Activated CD4-positive, CD25-positive, alpha-beta regulatory T cell treated with anti-CD3 and anti-CD28 coated beads, Interleukin-2, amount 50 U/mL, for 72 hours (primary cell): ENCODE measurements around the gene ASMT.
"Not testable (repeated sequence)": the region's sequence is repeated elsewhere in the genome, so short reads cannot be mapped to it uniquely, and the experiment has no call there.

ENCODE experiments used
- DNase-seq: peaks from one replicate; pipeline ENCODE4 v3.0.0; 2021

Gene ASMT

DNA sequence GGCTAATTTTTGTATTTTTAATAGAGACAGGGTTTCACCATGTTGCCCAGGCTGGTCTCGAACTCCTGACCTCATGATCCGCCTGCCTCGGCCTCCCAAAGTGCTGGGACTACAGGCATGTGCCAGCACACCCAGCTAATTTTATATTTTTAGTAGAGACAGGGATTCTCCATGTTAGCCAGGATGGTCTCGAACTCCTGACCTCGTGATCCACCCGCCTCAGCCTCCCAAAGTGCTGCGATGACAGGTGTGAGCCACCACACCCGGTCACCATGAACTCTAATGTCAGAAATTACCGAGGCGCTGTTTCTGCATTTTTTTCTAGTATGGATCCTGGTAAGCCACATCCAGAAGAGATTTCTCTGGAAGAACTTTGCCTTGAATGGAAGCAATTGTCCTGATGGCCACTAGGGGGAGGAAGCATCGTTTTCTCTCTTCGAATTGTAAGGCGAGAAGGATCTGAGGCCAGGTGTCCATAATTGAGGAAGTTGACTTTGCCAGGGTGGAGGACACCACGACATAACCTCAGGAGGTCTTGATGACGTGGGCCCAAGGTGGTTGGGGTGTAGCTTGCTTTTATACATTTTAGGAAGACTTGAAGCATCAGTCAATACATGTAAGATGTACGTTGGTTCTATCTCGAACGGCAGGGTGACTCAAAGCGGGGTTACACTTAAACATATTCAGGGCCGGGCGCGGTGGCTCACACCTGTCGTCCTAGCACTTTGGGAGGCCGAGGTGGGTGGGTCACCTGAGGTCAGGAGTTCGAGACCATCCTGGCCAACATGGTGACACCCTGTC lies 37.4 kb downstream of the ASMT start:
- not testable (repeated sequence) for DNase-seq

DNA sequence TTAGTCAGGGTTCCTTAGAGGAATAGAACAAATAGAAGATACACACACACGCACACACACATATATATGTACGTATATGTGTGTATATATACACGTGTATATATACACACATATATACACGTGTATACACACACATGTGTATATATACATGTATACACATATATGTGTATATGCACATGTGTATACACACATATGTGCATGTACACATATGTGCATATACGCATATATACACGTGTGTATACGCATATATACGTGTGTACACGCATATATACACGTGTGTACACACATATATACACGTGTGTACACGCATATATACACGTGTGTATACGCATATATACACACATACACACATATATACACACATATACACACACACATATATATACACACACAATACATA lies 41.5 kb downstream of the ASMT start:
- no peak for DNase-seq

DNA sequence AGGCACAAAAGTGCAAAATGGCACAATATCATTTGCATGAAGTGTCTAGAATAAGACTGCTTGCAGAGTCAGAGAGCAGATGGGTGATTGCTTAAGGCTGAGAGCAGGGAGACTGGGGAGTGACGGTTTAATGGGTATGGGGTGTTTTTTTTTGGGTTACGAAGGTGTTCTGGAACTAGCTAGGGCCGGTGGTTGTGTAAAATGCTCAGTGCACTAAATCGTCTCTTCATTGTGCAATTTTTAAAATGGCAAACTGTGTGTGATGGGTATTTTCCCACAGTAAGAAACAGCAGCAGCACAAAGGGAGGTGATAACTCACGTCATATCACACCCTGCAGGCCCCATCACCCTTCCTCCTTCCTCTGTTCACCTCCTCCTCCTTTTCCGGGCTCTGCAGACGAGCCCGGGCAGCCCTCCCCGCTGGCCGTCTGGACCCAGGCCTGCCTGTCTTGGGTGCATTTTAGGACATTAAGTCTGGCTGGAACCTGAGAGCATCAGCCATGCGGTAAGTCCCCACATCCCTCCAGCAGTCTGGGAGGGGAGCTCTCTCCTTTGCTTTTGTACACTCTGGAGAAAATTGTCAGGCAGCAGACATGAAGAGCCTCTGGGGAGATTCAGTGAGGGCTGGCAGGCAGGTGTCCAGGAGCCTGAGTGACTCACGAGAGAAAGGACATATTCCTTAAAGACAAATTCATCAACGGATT lies 42.7 kb downstream of the ASMT start:
- DNase-seq: peak; percentile 58

DNA sequence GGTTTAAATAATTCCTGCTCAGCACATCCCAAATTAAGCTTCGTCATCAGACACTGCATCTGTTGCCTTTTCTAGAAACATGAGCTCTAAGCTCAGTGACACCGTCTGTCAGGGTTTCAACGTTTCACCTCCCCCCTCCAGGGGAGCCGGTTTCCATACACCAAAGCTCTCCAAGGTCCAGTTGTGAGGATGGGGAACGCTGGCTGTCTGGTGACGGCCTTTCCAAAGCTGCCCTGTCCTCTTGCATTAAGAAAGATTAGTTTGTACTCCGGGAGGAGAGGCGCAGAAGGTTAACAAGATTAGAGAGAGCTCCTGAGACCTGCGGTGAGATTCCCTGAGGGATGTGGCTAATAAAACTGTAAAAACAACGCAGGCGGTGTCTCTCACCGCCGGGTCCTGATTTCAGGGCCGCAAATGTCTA lies 43.2 kb downstream of the ASMT start:
- no peak for DNase-seq

DNA sequence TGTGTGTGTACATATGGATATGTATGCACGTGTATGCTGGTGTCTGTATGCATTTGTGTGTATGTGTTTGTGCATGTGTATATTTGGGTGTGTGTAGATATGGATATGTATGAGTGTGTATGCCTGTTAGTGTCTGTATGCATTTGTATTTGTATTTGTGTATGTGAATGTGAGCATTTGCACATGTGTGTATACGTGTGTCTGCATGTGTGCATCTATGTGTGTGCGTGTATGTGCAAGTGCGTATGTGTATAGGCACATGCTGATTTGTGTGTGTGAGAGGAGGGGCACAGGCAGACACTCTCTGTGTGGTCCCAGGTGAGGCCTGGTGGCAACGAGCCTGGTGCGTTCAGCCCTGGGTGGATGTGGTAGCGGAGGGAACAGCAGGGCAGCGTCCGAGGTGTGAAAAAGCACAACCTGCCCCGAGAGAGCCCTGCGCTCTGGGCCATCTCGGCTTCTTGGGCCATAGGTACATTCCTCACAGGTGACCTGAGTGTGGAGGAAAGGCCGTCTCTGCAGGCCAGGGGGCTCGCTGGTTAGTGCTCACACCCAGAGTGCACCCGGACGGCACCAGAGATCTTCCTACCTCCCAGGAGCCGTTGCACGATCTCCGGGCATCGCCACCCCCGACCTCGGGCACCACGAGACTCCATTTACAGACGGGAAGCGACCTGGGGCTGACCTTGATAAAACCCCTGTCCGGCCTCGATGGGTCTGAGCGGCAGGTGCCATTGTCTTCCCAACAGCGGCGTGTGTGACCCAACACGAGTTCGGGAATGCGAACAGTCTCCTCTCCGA lies 45.0 kb downstream of the ASMT start:
- no peak for DNase-seq

DNA sequence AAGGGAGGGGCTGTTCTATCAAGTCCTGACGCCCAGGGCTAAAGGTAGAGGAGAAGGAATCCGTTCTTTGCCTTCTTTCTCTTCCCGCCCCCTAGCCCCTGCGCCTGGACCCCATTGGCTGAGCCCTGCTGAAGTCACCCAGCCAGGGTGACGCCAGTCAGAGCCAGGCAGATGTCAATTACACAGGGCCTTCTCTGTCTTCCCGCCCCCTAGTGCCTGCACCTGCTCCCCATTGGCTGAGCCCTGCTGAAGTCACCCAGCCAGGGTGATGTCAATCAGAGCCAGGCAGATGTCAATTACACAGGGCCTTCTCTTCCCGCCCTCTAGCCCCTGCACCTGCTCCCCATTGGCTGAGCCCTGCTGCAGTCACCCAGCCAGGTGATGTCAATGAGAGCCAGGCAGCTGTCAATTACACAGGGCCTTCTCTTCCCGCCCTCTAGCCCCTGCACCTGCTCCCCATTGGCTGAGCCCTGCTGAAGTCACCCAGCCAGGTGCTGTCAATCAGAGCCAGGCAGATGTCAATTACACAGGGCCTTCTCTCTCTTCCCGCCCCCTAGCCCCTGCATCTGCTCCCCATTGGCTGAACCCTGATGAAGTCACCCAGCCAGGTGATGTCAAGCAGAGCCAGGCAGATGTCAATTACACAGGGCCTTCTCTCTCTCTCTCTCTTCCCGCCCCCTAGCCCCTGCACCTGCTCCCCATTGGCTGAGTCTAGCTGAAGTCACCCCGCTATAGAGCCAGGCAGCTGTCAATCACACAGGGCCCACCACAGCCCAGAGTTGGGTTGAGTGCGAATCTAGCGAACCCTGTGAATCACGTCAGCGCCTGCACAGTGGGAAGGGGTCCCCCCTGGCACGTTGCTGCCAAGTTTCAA lies 46.4 kb downstream of the ASMT start:
- peak; percentile 73 for DNase-seq

DNA sequence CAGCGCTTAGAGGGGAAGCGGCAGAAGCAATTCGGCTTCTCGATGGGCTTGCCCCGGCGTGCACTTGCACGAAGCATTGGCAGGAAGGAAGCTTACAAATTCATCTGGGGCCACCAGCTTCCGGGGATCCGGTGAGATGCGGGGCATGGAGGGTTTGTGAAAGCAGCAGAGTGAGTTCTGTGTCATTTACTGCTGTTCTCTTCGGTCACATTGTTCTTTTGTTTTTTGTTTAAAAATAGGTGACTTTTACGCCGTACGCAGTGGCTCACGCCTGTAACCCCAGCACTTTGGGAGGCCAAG lies 47.0 kb downstream of the ASMT start:
- no peak for DNase-seq

DNA sequence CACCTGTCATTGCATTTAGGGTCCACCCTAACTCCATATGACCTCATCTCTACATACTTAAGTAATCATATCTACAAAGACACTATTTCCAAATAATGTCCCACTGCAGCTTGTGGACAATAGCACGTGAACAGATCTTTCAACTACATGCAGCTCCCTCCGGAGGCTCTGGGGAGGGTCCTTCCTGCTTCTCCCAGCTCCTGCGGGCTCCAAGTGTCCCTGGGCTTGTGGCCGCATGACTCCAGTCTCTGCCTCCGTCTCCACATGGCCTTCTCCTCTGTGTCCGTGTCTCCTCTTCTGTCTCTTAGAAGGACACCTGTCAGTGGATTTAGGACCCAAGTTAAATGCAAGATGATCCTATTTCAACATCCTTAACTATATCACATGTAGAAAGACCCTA lies 52.7 kb downstream of the ASMT start:
- DNase-seq: no peak

DNA sequence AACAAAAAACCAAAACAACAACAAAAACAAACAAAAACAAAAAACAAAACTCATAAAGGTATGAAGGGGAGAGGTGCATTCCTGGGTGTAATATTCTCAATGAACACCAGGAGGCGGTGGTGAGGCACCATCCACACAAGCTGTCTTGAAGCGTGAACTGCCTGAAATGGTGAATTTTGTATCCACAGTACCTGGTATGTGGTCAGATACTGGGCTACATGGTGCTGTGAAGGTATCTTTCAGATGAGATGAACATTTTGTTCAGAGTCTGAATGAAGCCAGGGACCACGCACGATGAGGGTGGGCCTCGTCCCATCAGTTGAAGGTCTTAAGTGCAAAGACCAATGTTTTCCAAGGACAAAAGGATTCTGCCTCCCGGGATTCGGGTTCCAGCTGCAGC lies 58.5 kb downstream of the ASMT start:
- no peak for DNase-seq

DNA sequence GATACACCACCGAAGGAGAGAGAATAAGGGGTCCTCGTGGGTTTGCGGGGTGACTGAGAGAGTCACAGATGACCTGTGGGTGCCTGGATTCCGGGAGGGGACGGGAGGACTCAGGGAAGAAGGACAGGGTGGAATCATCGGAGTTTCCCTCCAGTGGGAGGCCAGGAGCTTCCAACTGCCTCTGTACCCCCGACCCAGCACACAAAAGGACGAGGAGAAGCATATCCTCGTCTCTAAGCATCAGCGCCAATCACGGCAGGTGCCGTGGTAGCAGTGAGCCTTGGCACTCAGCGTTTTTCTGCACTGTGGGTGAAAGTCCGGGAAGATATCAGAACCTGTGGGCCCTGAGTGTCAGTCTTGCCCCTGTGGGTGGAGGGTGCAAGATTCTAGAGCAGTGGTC lies 62.0 kb downstream of the ASMT start:
- DNase-seq: no peak

DNA sequence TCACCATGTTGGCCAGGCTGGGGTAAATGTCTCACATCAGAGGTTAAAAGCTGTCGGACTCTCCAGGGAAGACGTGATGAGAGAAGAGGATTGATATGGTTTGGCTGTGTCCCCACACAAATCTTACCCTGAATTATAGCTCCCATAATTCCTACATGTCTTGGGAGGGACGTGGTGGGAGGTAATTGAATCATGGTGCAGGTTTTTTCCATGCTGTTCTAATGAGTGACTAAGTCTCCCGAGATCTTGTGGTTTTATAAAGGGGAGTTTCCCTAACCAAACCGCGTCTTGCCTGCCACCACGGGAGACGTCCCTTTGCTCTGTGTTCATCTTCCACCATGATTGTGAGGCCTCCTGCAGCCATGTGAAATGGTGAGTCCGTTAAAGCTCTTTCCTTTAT lies 64.4 kb downstream of the ASMT start:
- no peak for DNase-seq

DNA sequence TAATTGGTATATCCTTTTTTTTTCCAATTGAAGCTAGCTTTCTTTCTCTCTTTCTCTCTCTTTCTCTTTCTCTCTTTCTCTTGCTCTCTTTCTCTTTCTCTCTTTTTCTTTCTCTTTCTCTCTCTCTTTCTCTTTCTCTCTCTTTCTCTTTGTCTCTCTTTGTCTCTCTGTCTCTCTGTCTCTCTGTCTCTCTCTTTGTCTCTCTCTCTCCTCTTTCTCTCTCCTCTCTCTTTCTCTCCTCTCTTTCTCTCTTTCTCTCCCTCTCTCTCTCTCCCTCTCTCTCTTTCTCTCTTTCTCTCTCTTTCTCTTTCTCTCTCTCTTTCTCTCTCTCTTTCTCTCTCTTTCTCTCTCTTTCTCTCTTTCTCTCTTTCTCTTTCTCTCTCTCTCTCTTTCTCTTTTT lies 66.6 kb downstream of the ASMT start:
- DNase-seq: no peak

DNA sequence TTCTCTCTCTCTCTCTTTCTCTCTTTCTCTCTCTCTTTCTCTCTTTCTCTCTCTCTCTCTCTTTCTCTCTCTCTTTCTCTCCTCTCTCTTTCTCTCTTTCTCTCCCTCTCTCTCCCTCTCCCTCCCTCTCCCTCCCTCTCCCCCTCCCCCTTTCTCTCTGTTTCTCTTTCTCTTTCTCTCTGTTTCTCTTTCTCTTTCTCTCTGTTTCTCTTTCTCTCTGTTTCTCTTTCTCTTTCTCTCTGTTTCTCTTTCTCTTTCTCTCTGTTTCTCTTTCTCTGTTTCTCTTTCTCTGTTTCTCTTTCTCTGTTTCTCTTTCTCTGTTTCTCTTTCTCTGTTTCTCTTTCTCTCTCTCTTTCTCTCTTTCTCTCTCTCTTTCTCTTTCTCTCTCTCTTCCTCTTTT lies 67.0 kb downstream of the ASMT start:
- not testable (repeated sequence) for DNase-seq

DNA sequence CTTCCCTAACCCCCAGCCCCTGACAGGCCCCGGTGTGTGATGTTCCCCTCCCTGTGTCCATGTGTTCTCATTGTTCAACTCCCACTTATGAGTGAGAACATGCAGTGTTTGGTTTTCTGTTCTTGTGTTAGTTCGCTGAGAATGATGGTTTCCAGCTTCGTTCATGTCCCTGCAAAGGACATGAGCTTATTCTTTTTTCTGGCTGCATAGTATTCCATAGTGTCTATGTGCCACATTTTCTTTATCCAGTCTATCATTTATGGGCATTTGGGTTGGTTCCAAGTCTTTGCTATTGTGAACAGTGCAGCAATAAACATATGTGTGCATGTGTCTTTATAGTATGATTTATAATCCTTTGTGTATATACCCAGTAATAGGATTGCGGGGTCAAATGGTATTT lies 67.6 kb downstream of the ASMT start:
- DNase-seq: not testable (repeated sequence)

DNA sequence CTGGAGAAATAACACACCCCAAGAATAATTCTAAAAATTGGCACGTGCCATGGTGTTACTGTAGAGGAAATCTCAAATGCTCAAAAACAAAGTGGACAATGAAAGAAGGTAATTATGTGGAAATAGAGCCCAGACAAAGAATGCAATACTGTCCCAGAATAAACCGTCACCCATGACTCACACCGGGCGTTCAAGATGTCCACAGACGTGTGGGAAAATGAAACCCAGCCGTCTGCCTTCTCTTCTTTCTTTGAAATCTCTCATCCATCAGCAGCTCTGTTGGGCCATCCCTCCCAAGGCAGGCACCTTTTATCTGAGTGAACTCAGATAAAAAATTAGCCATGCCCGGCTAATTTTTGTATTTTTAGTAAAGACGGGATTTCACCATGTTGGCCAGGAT lies 70.0 kb downstream of the ASMT start:
- DNase-seq: not testable (repeated sequence)

DNA sequence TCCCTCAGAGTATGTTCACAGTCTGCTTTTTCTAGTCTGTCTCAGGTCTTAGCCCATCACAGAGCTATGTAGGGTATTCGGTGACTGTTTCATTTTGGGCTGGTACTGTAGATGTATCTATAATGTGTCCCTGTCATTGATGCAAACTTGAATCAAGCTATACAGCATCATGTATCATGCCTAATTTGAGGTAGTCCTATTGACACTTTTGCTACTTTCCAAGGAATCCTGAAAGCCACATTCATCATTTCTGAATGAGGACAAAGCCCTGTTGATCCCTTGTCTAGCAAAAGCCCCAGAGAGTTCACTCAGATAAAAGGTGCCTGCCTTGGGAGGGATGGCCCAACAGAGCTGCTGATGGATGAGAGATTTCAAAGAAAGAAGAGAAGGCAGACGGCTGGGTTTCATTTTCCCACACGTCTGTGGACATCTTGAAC lies 70.6 kb downstream of the ASMT start:
- DNase-seq: not testable (repeated sequence)

DNA sequence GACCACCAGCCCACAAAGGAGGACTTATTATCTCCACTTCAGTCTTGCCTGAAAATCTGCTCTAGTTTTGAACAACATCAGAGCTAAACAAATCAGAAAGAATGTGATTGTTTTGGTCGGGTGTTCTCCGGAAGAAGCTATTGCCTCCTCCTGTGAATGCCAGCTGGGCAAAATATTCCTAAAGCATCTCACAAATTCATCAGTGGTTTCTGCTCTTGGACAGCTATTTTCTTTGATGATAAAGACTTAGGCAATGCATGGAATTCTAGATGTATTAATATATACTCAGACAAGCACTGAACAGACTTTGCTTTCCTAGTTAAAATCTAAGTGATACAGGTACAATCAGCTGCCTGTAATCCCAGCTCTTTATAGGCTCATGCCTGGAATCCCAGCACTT lies 71.8 kb downstream of the ASMT start:
- DNase-seq: no peak
